Stimulated activated CD4-positive, alpha-beta T cell treated with anti-CD3 and anti-CD28 coated beads, Interleukin-2, amount 100 ng/mL, for 4 hours (primary cell): ENCODE data around the gene TMEM218.
"Not testable (repeated sequence)": the region's sequence is repeated elsewhere in the genome, so short reads cannot be mapped to it uniquely, and the experiment has no call there.

ENCODE experiments used
- DNase-seq: peaks from one replicate; pipeline ENCODE4 v3.0.0-alpha.2; 2020; ENCODE audit warnings: low read depth

The TMEM218 gene

GRCh38 chr11:125090151-125090550, 21.3 kb downstream of the TMEM218 start:
- not testable (repeated sequence) for DNase-seq

GRCh38 chr11:125089481-125089880, 21.9 kb downstream of the TMEM218 start:
- DNase-seq, result not testable (repeated sequence)

DNA sequence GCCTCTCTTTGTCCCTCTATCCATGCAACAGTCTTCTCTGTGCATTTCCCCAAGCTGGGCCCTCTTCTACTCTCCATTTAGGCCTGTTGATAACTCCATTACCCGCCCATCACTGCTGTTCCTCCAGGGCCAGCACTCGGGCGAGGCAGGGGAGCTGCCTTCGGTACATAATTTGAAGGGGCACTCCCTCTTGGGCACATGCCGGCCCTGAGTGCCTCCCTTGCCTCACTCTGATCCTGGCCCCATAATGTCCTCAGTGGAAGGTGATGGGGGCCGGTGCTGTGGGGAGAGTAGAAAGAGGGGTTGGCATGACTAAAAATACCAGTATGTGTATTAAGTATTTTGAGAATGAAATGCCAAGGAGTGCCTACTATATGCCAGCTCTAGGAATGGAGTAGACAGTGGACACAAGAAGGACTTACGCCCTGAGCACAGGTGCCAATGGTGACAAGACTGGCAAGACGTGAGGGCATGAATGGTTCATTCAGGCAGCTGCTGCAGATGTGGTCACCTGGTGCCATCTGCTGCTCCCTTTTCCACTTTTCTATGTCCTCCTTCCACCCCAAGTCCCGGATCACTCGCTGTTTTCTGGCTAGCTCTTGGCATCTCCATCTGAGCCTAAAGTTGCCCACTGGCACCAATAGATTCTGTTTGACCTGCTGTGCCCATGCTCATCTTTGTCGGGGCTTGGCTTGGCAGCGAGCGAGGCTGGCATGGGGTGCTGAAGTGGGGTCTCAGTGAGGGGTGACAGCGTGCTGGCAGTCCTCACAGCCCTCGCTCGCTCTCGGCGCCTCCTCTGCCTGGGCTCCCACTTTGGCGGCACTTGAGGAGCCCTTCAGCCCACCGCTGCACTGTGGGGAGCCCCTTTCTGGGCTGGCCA, 22.6 kb downstream of the TMEM218 start:
- DNase-seq, result no peak

GRCh38 chr11:125088123-125088522, 23.3 kb downstream of the TMEM218 start:
- DNase-seq, result no peak

GRCh38 chr11:125086633-125087296, 24.7 kb downstream of the TMEM218 start:
- no peak for DNase-seq

DNA sequence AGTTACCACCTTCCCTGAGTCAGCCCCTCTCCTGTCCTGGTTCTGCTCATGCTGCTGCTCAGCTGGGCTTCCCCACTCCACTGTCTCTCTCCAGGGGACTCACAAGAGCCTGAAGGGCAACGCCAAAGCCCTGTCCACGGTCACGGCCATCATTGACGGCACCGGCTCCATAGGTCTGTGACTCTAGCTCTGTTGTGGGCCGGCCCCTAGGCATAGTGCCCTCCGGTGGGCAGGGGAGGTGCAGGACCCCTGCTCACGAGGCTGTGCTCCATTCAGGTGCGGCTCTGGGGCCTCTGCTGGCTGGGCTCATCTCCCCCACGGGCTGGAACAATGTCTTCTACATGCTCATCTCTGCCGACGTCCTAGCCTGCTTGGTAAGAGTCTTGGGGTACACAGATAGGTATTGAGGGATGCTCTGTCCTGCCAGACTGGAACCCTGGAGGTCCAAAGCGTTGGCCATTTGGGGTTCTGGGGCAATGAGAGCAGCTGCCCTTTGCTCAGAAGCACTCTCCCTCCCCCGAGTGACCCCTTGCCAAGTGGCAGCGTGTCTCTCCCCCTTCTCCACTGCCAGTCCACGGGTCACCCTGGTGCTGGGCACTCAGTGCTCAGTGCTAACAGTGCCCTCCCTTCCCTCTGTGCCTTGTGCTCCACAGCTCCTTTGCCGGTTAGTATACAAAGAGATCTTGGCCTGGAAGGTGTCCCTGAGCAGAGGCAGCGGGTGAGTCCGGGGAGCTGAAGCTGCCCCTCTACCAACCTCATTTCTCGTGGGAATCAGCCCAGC, 25.9 kb downstream of the TMEM218 start:
- DNase-seq, result no peak

DNA sequence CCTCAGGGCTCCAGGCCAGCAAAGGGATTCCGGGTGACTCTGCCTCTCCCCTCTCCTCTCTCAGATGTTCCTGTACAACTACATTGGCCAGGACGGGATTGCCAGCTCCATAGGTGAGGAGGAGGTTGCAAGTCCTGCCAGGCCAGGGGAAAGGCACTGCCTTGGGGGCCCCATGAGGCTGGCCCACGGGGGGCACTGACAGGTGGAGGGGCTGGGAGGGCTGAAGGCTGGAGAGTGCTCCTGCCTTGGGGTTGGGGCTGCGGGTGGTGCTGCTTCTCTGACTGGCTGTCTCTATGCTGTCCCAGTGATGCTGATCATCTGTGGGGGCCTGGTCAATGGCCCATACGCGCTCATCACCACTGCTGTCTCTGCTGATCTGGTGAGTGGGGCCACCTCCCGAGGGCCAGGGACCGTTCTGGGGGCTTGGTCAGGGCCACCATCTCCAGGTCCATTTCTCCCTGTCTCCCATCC, 26.6 kb downstream of the TMEM218 start:
- DNase-seq, result no peak

GRCh38 chr11:125084057-125084416, 27.4 kb downstream of the TMEM218 start:
- DNase-seq, result no peak

DNA sequence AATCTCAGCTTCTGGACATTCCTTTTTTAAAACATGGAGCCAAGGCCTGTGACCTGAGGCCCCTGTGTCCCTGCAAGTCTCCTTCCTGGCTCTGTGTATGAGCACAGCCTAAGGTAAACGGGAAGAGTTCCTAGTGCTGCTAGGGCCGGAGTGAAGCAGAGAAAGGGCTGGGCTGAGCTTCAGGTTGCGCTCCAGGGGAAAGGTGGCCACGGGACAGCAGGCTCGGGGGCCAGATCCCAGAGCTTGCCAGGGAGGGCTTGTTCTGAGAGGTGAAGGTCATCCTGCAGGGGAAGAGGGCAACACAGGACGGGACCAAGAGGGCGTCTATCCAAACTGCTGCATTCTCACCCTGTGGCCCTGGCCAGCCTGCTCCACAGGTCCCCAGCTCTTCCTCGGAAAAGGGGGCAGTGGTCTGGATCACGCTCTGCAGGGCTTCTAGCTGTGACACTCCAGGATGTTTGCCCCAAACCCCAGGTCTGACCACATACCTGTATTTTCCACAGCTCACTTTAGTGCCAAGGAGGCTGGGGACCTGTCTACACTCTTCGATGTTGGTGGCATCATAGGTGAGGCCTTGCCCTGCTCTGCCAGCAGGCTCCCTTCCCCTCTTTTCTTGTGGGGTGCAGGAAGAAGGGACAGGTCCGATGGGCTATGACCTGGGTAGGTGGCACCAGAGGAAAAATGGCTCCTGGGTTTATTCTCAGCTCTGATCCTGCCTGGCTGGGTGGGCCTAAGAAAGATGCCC, 27.9 kb downstream of the TMEM218 start:
- DNase-seq, result no peak

DNA sequence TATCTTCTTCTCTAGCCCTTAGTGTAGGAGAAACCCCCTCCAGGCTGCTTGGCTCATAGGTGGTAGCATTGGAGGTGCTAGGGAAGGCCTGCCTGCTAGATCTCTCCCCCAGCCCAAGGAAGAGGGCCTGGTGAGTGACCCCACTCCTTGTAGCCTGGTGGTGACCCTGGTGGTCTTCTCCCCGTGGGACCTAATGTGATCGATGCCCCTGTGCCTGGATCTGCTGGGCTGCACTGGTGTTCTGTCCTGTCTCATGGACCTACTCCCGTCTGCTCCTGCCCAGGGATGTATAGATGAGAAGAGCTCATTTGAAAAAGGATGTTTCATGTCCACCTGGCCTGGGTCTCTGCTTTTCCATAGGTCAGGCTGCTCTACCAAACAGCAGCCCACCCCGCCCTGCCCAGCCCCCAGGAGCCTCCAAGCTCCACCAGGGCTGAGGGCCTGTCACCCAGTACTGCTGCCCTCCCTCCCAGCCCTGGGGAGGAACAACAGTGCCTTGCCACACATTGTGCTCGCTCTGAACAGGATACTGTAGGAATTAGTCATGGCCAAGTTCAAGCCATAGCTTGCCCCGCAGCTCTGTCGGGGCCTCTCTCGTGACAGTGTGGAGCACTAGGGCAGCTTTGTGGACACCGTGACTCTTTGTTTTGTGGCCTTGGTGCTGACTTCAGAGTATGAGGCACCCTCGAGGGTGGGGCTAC, 28.7 kb downstream of the TMEM218 start:
- DNase-seq, result no peak

DNA sequence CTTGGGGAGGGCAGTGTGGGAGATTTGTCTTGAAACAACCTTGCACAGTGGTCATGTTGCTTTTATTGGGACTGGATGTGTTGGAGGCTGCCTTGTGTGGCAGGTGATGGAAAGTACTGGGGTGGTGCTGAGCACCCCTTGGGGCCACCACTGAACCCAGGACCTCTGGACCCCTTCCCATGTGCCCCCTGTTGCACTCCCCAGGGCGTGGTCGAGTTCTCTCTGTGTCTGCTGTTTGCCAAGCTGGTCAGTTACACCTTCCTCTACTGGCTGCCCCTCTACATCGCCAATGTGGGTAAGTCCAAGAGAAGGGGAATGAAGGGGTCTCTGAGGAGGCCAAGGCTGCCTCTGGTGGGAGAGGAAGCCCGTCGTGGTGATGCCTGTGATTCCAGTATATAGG, 29.4 kb downstream of the TMEM218 start:
- DNase-seq, result no peak

DNA sequence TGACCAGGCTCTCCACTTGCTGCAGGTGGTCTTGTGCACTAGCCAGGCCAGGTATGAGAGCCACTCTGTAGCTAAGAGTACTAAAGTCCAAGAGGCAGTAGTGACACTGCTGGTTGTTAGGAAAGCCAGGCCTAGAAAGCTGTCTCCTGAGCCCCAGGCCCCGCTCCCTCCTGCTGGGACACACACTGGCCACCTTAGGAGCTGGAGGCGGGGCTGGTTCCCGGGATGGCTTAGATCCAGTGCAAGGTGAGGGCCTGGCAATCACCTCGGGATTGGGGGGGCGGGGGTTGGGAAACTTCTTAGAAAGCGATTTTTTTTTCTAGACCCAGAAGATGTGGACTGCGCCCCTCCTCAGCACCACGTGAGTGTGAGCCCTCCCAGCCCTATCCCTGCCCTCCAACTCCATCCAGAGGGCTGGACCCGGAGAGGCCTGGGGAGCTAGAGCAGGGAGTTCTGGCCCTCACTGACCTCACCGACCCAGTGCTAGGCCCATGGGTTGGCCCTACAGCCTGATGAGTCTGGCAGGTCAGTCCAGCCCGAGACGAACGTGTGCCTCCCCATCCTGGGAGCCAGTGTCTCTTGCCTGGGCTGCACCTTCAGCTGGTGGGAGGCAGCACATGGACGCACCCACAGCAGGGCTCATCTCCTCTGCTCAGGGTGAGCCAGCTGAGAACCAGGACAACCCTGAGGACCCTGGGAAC, 30.2 kb downstream of the TMEM218 start:
- no peak for DNase-seq

GRCh38 chr11:125080531-125080911, 30.9 kb downstream of the TMEM218 start:
- DNase-seq, result no peak

- no peak for DNase-seq
Observed at GRCh38 chr11:125079878-125080530, 31.4 kb downstream of the TMEM218 start.

DNA sequence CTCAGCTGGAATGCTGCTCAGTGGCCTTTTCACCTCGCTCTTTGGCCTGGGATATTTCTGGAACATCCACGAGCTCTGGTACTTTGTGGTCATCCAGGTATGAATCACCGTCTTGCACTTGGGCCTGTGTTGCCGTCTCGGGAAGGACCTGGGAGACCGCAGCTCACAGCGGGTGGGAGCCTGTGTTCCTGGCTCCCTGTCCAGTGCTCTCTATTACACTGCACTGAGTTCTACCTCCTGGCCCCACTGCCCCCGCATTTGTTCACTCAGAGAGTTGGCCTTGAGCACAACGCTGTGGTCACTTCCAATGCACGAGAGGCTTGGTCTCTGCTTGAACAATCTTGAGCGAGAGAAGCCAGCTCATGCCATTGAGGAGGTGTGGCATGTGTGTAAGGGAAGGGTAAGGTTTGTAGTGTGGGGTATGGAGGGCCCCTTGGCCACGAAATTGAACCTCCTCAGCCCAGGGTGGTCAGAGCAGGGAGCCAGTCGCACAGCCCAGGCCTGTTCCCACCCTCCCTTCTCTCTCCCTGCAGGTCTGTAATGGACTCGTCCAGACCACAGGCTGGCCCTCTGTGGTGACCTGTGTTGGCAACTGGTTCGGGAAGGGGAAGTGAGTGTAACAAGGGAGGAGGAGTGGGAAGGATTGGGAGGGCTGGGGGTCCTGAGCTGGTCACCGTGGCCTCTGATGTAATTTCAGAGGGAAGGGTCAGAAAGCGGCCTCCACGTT, 32.1 kb downstream of the TMEM218 start:
- DNase-seq, result no peak

DNA sequence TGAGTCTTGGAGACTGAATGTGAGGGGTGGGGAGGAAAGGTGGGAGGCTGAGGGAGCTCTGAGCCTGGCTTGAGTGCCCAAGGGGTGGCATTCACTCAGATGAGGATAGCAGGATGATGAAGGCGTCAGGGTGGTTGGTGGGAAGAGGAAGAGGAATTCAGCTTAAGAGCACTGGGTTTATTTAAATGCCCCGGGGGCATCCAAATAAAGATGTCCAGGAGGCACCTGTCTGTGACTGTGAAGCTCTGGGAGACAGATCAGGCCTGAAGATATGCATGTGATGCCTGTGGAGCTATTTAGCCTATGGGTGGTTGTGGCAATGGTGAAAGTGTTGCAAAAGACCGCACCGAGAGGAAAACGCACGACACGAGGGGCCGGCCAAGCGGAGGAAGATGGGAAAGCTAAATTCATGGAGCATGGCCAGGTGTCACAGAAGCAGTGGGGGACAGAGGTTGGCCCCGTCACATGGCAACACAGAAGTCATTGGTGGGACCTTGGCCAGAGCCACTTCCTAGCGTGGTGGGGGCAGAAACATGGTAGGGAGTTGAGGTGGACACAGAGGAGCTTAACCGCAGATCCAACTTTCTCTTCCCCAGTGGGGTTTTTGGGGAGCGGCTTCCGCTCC, 32.8 kb downstream of the TMEM218 start:
- DNase-seq, result no peak

- DNase-seq, result no peak
Observed at GRCh38 chr11:125078016-125078415, 33.4 kb downstream of the TMEM218 start.

DNA sequence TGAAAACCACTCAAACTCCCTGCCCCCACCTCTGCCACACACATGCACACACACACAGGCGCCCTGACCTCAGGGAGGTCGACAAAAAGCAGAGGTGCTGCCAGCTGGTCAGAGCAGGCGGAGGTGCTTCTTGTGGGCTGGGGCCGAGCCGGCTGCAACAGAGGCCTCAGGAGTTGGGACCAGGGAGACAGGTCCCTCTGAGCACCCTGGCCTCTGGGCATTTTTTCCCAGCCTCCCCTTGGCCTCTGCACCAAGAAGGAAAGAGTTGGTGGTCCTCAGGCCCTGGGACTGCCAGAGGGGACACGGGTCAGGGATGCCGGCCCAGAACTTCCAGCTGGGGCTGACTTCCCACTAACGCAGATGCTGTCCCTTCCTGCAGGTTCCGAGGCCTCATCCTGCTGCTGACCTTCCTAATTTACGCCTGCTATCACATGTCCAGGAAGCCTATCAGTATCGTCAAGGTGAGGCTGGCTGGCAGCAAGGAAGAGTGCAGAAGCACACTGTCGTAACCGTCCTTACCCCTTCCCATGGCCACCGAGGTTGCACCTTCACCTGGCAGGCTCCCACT, 35.0 kb downstream of the TMEM218 start:
- DNase-seq, result no peak

DNA sequence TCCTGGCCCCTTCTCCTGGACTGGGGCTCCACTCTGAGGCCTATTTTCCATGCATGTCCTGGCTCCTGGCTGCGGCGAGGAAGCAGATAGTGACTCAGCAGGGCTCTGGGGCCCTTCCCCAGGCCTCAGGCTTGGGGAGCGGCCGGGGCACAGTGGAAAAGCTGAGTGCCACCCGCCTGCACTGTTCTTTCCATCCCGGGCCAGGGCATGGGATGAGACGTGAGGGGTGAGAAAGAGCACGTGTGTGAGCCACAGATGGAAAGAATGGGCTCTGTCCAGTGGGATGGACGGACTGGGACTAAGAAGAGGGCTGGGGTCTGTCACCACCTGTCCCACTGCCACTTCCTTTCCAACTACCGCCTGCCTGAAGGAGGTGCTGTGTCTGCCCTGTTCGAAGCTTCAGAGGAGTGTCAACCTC, 35.5 kb downstream of the TMEM218 start:
- DNase-seq, result no peak
